GM23248 (cell line): Measurements from ENCODE around the gene LMO3. TPM values are rescaled to one million over a fixed set of nuclear protein-coding genes. Genes with fewer than 3 reads are reported as not detected.

Experiments used
- DNase-seq: peaks from one replicate; pipeline ENCODE4 v3.0.0-alpha.2; 2015
- H2AFZ ChIP-seq: fragments of 200-600 bp; sonication (generic); 2 replicates; pipeline ENCODE4 v1.6.1; 2016; ENCODE audit warnings: antibody characterized with exemption
- H3F3A ChIP-seq: fragments of 200-600 bp; sonication (generic); 2 replicates; pipeline ENCODE4 v1.6.1; 2016; ENCODE audit warnings: mild to moderate bottlenecking, antibody characterized with exemption, mixed run types; ENCODE audit not compliant: insufficient read depth
- H3K27ac ChIP-seq: fragments of 200-600 bp; sonication (generic); 2 replicates; pipeline ENCODE4 v1.5.1; 2016; ENCODE audit warnings: mild to moderate bottlenecking
- H3K27me3 ChIP-seq: fragments of 200-600 bp; sonication (generic); replicated peaks from 2 replicates; pipeline ENCODE4 v1.6.1; 2016; ENCODE audit warnings: mild to moderate bottlenecking; ENCODE audit not compliant: insufficient read depth
- H3K36me3 ChIP-seq: fragments of 200-600 bp; sonication (generic); 2 replicates; pipeline ENCODE4 v1.6.1; 2016; ENCODE audit warnings: low read depth, mild to moderate bottlenecking
- H3K4me1 ChIP-seq: fragments of 200-600 bp; sonication (generic); 2 replicates; pipeline ENCODE4 v1.6.1; 2016; ENCODE audit warnings: mild to moderate bottlenecking; ENCODE audit not compliant: insufficient read depth
- H3K4me2 ChIP-seq: fragments of 200-600 bp; sonication (generic); one replicate; pipeline ENCODE4 v1.6.1; 2016; ENCODE audit warnings: mild to moderate bottlenecking; ENCODE audit not compliant: unreplicated experiment
- H3K4me3 ChIP-seq: fragments of 200-600 bp; sonication (generic); 2 replicates; pipeline ENCODE4 v1.5.1; 2016; ENCODE audit warnings: mild to moderate bottlenecking
- H3K79me2 ChIP-seq: fragments of 200-600 bp; sonication (generic); 2 replicates; pipeline ENCODE4 v1.6.1; 2016; ENCODE audit warnings: mild to moderate bottlenecking; ENCODE audit not compliant: insufficient read depth
- H3K9ac ChIP-seq: fragments of 200-600 bp; sonication (generic); 2 replicates; pipeline ENCODE4 v1.6.1; 2016; ENCODE audit warnings: mild to moderate bottlenecking
- H3K9me2 ChIP-seq: fragments of 200-600 bp; sonication (generic); 2 replicates; pipeline ENCODE4 v1.6.1; 2016; ENCODE audit warnings: mixed run types, mild to moderate bottlenecking, moderate library complexity; ENCODE audit not compliant: insufficient read depth
- H3K9me3 ChIP-seq: fragments of 200-600 bp; sonication (generic); one replicate; pipeline ENCODE4 v1.6.1; 2017; ENCODE audit warnings: low read depth
- H4K20me1 ChIP-seq: fragments of 200-600 bp; sonication (generic); 2 replicates; pipeline ENCODE4 v1.6.0; 2016; ENCODE audit not compliant: insufficient read depth
- EZH2 ChIP-seq: fragments of 200-600 bp; sonication (generic); IDR thresholded peaks from 2 replicates; pipeline ENCODE4 v1.6.1; 2018; ENCODE audit warnings: antibody characterized with exemption, mild to moderate bottlenecking; ENCODE audit not compliant: insufficient read depth, poor library complexity, severe bottlenecking
- EZH2phosphoT487 ChIP-seq: fragments of 200-600 bp; sonication (generic); IDR thresholded peaks from 2 replicates; pipeline ENCODE4 v1.6.1; 2018; ENCODE audit warnings: antibody characterized with exemption, moderate library complexity, mild to moderate bottlenecking, low read depth; ENCODE audit not compliant: insufficient read depth
- WGBS, 2 experiments: methylation state at CpG; one replicate each; pipeline ENCODE4 v1.1.6; 2015 to 2017; ENCODE audit warnings: low lambda C conversion rate in 2 of 2, low coverage in 1 of 2; ENCODE audit errors: missing lambda C conversion rate in 2 of 2; 5-methylcytosine and 5-hydroxymethylcytosine counted together
- in situ Hi-C: fragments of 300-500 bp; cut with MboI; formaldehyde crosslinking; loops from 2 replicates; pipeline ENCODE4 v1.15.0; 2020
- polyA plus RNA-seq: library from polyadenylated mRNA; unstranded; fragments of >200 nt; fragmentation: Nextera tagmentation; extraction: Ambion mirVana; gene quantifications from 2 replicates; pipeline ENCODE4 v1.2.1, GENCODE V29; 2016
- total RNA-seq: library from RNA; depleted of rRNA; stranded (reverse); fragments of >200 nt; shearing (Covaris generic); gene quantifications from 2 replicates; pipeline ENCODE4 v1.2.3, GENCODE V29; 2014

The LMO3 gene
- total and polyA plus RNA-seq, 2 experiments from 2014 or later = 0.38 TPM; not detected in 1

- Histone ChIP-seq H3K9ac (no peak overlapping the region), H4K20me1 (no peaks in the 10 kb centered on the region), H3K9me2 (no peaks in the 10 kb centered on the region), H3K4me2 (no peak overlapping the region), H3K27ac (no peak overlapping the region), H3K9me3 (no peaks in the 10 kb centered on the region), H3K79me2 (no peaks in the 10 kb centered on the region), H3K4me1 (no peaks in the 10 kb centered on the region), H3K27me3 (no peaks in the 10 kb centered on the region), H3F3A (no peaks in the 10 kb centered on the region), H2AFZ (no peak overlapping the region), H3K36me3 (no peaks in the 10 kb centered on the region), H3K4me3 (no peak overlapping the region)
- TF ChIP-seq EZH2 (no peak), EZH2phosphoT487 (no peak)
- no peak for DNase-seq
- in situ Hi-C loops = no loop called here
- whole genome bisulfite sequencing, 2 experiments = 80 to 82% methylated on average over 7 of the region's 7 CpGs
Observed at GRCh38 chr12:16499611-16500010, 106.4 kb downstream of the LMO3 start.
